Astrocyte of the hippocampus (primary cell): Measurements from ENCODE around the gene SYPL2.
"Not testable (repeated sequence)": the region's sequence is repeated elsewhere in the genome, so short reads cannot be mapped to it uniquely, and the experiment has no call there.

Experiments used
- DNase-seq: peaks from one replicate; pipeline ENCODE4 v3.0.0; 2011; ENCODE audit warnings: low read depth, low spot score

Gene SYPL2

DNA sequence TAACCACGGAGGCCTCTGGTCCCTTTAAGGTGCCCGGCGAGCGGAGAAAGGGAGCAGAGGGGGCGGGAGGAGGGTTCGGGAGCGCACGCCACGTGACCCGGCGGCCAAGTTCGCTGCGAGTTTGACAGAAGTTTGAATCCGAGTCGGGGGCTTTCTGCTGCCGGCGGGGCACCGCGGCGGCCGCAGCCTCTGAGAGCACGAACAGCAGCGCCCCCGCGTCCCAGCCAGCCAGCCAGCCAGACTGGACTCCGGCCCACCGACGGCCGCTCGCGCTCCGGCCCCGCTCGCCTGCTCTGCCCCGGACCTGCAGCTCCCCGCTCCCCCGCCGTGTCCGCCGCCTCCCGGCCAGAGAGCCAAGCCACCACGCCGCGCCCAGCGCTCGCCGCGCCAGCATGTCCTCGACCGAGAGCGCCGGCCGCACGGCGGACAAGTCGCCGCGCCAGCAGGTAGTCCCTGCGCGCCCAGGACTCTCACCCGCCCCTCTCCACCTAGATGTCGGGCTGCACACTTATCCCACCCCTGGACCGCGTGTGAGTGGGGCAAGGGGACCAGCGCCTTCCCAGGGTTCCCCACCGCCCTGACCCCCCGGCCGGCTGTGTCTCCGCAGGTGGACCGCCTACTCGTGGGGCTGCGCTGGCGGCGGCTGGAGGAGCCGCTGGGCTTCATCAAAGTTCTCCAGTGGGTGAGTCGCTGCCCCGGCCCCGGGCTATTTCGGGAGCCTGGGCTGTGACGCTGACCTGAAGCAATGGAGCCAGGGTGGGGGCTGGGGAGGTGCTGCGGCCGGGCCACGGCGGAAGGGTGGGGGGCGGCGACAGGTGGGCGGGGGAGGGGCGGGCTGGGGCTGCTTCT is at the start of gene SYPL2:
Gene SYPL2, plus strand, starts transcription at position 95 of the 849 bp plus-strand sequence. Its CDS starts 298 bp downstream, at position 393.
- DNase-seq: peak; percentile 48

DNA sequence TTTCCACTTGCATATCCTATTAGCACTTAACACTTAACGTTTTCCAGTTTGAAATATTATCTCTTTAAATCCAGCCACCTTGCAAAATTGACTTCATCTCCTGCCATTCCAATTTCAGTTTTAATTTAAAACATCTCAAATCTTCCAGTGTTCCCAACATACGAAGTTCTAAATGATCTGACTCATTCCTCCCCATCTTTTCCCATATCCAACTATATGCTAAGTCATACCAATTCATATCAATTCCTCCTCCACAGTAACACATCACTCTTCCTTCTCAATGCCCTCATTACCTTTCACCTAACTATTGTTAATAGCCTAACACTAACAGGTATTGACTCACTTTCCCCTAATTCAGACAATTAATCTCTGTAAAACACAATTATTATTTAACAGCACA is 42.8 kb upstream of the SYPL2 start:
- no peak for DNase-seq

DNA sequence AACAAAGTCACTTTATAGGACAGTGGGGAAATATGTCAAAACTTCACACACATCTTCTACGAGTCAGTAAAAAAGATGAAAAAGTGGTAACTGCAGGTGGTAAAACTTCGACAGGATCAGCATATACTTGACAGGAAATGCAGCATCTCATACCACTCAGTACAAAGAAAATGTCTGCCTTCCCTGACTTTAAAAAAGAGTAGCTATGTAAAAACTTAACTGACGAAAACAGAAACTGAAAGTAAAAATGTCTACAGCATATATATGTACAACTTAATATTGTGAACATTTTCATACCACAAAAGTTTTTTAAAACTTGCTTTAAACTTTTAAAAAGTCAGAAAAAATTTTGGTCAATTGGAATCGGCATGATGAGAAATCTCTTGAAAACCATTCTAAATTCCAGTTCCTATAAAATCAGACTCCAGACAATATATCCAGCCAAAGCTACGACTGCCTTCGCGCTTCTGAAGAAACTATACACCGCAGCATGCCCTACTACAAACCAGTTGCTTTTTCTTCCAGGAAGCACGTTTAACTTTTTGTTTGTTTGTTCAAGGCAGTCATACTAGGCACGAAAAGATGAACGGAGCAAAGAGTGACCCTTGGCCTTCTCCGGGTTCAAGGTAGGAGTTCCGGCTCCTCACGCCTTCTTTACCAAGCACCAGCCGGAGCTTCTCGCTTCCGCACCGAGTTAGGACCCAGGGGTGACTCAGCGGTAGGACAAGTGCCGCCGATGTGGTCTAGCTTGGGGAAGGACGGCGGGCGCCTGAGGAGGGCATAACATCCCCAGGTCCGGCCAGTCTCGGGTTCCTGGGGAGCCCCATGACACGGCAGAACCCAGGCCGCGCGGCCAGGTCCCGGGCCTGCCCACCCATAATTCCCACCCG is 40.7 kb upstream of the SYPL2 start:
- DNase-seq: peak; percentile 68

DNA sequence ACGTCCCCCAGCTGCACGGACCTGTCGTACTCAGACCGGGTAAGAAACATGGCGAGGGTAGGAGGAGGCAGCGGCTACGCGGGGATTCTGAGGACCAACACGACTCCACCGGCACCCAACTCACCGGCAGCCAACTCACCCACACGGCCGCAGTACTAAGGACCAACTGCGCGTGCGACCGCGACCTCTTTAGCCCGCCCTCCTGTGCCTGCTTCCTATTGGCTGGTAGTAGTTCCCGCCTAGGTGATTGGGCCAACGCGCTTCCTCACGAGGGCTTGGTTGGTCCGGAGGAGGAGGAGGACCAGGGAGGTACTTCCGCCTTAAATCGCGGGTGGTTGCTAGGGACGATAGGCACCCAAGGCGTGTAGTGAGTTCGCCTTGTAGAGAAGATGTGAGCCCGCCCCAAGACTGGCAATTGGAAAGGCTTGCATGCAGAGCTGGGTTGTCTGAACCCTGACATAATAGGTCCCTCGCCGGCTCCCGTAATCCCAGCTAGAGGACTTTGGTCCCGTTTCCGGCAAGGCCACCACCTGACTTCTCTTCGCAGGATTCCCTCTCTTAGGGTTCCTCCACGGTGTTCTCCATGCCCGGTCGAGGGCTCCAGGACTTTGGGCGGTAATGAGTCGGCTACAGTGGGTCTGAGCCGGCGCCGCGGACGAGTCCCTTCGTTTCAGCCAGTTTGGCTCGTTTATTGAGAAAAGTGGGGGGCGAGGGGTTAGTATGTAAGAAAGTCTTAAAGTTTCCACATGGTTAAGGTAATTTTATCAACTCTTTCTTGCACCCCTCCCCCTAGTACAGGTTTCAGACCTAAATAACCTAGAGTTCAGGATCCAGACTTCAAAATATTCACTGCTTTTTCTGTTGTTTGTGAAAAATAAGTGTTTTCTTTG is 39.8 kb upstream of the SYPL2 start, which contains the start of gene PSMA5:
Gene PSMA5, minus strand, starts transcription at position 168 of the 890 bp plus-strand sequence. Its CDS starts 118 bp downstream, at position 50.
- peak; percentile 99 for DNase-seq

DNA sequence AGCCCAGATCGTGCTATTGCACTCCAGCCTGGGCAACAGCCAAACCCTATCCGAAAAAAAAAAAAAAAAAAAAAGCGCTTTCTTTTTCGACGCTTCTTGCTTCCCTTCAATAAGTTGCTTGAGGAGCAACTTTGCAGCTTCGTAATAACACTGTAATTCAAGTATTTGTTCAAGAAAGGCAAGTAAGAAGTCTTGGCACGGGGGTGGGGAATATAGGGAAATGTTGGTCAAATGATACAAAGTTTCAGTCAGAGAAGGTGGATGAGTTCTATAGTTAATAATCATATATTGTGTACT is 39.2 kb upstream of the SYPL2 start:
- DNase-seq: no peak

DNA sequence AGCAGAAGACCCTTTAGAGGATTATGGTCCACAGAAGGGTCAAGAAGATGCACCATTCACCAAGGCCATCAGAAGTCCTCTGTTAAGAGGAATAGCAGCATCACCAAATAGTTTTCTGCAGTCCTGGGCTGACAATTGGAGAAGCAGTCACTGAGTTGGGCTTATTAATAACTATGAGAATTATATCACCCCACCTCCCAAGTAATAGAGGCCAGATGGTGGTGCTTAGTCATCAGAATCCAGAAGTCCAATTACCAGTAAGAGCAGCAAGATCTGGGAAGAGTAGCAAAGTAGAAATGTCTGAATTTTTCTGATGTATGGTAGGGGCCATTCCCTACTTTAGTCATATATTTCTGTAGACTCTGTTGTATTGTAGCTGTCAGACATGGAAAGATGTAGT is 34.0 kb upstream of the SYPL2 start:
- no peak for DNase-seq

DNA sequence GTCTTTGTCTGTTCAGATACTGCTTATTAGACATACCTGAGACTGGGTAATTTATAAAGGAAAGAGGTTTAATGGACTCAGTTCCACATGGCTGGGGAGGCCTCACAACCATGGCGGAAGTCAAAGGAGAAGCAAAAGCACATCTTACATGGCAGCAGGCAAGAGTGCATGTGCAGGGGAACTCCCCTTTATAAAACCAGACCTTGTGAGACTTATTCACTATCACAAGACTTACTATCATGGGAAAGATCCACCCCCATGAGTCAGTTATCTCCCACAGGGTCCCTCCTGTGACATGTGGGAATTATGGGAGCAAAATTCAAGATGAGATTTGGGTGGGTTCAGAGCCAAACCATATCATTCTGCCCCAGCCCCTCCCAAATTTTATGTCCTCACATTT is 33.0 kb upstream of the SYPL2 start:
- no peak for DNase-seq

DNA sequence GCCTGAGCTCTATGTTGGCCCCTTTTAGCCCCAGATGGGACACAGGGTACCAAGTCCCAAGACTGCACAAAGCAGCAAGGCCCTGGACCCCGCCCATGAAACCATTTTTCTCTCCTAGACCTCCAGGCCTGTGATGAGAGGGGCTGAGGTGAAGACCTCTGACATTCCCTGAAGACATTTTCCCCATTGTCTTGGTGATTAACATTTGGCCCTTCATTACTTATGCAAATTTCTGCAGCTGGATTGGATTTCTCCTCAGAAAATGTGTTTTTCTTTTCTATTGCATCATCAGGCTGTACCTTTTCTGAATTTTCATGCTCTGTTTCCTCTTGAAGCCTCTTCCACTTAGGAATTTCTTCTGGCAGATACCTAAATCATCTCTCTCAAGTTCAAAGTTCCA is 31.9 kb upstream of the SYPL2 start:
- no peak for DNase-seq

DNA sequence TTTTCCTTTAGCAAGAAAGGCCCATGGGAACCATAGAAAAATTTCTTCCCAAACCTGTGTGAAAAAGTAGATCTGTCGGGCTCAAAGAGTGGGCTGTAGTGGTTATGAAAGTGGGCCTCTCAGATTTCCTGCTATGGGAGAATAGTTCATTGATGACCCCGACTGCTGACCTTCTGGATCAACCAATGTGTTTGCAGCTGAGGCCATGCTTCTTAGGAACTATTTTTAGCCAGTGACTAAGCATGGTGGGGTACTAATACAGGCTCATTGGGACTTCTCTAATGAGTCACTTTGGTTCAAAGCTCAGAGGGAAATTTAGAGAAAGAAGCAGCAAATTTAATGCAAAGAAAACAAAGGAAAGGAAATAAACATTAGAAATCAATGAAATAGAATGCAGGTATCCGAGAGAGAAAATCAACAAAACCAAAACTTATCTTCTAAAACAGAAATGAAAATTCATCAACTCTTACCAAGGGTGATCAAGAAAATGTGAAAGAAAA is 27.5 kb upstream of the SYPL2 start:
- peak; percentile 70 for DNase-seq

DNA sequence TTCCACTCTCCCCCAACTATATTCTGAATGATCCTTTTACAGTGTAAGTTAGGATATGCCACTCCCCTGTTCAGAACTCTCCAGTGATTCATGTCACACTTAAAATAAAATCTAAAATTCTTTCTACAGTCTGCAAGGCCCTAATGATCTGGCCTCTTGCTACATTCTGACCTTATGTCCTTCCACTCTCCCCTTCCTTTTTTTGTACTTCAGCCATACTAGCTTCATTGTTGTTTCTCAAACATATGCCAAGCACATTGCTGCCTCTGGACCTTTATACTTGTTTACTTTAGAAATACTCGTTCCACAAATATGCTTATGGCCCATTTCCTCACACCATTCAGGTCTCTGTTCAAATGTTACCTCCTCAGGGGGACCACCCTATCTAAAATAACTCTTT is 25.3 kb upstream of the SYPL2 start:
- DNase-seq: no peak

DNA sequence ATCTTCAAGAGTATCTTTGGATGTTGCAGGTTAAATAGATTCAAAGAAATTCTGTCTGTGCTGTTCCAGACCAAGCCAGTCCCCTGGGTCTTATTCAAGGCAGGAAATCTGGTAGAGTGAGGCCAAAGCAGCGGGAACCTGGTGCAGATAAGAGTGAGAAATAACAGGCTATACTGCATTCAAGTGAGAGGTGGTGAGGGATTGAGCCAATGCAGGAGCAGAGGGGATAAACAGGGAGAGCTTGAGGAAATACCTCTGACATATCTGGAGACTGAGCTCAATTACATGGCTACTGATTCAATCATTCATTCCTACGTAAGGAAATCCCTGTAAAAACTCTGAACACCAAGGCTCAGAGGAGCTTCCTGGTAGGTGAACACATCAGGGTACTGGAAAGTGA is 22.9 kb upstream of the SYPL2 start:
- no peak for DNase-seq

DNA sequence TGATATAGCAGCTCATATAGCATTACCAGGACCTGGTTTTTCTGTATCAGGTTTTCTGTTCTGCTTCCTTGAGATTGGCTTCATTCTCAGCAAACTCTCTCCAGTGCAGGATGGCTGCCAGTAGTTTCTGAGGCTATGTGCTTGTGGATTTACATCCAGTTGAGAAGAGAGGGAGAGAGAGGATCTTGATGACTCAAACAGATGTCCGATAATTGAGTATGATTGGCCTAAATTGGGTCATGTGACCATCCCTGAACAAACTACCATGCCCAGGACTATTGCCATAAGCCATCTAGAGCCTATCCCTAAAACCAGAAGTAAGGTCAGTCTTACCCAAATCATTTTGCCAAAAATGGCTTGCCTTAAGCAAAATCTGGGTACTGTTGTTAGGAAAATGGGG is 22.0 kb upstream of the SYPL2 start:
- no peak for DNase-seq

DNA sequence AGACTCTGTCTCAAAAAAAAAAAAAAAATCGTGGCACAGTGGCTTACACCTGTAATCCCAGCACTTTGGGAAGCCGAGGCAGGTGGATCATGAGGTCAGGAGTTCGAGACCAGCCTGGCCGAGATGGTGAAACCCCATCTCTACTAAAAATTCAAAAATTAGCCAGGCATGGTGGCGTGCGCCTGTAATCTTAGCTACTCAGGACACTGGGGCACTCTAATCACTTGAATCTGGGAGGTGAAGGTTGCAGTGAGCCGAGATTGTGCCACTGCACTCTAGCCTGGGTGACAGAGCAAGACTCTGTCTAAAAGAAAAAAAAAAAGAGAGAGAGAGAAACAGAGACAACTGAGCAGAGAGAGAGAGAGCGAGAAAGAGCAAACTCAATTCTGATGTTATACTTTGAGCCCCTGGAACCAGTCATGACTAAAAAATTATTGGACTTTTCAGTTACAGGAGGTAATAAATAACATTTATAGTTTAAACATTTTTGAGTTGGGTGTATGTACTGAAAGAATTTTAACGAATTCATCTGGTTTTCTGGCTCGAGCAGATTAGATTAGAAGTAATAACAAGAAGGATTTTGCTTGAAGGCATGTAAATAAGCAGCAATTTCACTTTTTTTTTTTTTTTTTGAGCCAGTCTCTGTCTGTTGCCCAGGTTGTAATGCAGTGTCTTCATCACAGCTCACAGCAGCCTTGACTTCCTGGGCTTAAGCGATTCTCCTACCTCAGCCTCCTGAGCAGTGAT is 20.2 kb upstream of the SYPL2 start:
- DNase-seq: not testable (repeated sequence)

DNA sequence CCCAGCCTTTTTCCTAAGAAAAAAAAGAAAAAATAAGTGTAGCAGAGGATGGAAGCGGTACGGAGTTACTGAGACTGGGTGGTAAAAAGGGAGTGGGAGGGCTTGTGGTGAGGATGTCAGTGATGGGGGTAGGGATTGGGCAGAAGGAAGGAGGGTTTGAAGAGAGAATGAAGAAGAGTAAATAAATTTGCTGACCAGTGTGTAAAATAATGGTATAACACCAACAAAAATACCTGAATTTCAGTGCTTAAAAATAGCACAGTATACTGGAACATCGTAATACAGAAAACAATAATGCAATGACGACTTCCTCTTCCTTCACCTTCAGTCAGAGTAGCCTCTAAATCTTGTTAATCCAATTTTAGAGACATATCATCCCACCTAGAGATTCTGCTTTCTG is 18.8 kb upstream of the SYPL2 start:
- DNase-seq: no peak

DNA sequence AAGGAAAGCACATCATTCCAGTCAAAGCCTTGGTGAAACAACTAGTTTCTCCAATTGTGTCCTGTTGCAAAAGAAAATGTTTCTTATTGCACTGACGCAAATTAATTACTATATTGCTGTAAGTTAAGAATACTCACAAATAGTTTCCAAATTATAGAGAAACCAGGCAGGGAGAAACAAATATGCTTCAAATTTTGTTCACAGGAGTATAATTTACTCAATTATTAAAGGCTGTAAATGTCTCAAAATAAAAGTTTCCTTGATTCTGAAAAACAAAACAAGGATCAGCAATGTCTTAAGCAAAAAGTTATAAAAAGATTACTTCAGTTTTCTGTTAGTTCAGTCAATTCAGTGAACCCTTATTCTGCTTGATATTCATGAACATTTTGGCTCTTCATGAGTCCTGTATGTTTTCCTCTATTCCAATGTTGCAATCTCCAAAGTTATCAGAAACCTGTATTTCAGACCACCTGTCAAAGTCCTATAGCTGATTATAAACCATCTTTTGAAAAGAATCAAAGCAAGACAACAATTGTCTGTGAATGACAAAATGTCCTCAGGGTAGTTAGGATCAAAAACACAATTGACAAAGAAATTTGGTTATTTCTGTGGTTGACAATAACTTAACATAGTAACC is 11.7 kb upstream of the SYPL2 start:
- DNase-seq: no peak

DNA sequence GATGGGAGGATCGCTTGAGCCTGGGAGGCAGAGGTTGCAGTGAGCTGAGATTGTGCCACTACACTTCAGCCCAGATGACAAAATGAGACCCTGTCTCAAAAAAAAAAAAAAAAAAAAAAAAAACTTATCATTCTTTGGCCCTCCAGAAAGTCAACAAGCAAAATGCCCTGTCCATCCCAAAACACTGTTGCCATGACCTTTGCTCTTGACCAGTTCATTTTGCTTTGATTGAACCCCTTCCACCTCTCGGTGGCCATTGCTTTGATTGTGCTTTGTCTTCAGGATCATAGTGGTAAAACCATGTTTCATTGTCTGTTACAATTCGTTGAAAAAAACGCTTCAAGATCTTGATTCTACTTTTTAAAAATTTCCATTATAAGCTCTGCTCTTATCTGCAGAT is 8.5 kb upstream of the SYPL2 start:
- no peak for DNase-seq

DNA sequence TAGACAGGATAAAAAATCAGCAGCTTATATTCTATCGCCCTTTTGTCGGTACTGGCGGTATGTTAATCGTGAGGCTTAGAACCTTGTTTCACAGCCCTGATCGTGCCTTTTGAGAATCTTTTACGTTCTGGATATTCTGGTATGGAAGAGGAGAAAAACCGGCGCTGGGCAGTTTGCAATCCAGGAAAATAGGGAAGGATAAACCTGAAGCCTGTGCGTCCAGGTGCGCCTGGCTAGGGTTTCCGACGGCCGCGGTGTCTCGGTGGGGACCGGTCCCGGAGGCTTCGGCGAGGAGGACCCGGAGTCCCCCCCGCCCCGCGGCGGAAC is 258 bp upstream of the SYPL2 start:
- DNase-seq: no peak

DNA sequence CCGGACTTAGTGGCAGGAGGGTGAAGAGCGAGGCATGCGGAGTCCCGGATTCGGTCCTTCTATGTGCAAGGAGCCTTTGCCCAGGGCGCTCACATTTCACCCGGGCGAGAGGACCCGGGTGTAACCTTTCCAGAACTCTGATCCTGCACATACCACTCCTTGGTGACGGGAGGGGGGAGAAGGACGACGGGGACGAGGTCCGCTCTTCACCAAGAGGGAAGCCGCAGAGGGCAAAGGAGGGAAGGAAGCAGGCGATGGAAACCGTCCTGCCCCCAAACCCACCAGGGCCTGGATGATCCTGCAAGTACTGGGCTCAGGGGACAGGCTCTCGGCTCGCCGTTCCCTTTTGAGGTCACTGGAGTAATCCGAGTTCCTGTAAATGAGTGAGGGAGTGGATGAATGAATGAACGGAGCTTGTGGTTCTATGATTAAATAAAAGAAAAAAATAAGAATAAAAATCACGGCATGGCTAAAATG is 993 bp downstream of the SYPL2 start:
- DNase-seq: no peak

DNA sequence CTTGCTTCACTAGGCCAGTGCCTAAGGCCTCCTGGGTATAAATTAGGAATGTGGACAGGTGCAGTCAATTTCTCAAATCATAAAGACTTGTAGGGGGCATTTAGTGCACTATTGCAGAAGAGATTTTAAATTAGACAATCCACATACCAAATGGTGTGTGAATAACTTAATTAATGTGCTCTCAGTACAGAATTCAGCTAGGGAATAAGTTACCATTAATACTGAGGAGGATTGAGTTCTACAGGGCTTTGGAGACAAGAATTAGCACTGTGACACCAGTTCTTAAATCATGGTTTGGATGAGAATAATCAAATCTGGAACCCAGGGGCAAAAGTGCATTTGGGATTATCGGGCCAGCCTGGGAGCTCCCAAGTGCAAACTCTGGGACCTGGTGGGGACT is 1.7 kb downstream of the SYPL2 start:
- DNase-seq: no peak

DNA sequence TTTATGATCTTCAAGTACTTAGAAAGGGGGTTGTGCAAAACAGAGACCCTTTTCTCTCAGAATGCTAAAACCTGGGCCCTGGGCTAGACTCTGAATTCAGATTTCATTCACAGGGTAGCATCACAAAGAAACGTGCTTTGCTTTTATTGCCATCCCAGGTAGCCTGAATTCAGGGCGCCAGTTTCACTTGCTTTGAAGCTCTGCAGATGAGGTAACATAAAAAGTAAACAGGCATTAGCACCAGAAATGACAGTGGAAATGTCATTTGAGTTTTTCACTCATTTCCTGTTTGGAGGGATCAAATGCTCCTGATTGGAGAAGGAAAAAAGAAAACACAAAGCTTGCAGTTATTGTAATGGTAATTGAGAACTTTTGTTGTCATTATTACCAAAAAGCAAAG is 2.6 kb downstream of the SYPL2 start:
- no peak for DNase-seq
